H1 (cell line): ENCODE results near the gene MAMSTR. TPM values are rescaled to one million over a fixed set of nuclear protein-coding genes. Genes with fewer than 3 reads are reported as not detected.

Experiments
- ATF2 ChIP-seq: IDR thresholded peaks from 2 replicates; pipeline ENCODE4 v1.6.1; 2012; ENCODE audit warnings: low read length, inconsistent platforms
- ATF3 ChIP-seq: IDR thresholded peaks from 2 replicates; pipeline ENCODE4 v1.6.1; 2011; ENCODE audit warnings: low read depth, mild to moderate bottlenecking, low read length; ENCODE audit not compliant: insufficient read depth
- CHD2 ChIP-seq: IDR thresholded peaks from 2 replicates; pipeline ENCODE4 v1.6.1; 2012; ENCODE audit warnings: low read length, improper control_type of control experiment
- CTBP2 ChIP-seq: IDR thresholded peaks from 2 replicates; pipeline ENCODE4 v1.7.0; 2011; ENCODE audit warnings: borderline replicate concordance, mild to moderate bottlenecking, moderate library complexity, mixed read lengths, low read length; ENCODE audit not compliant: insufficient read depth, insufficient read length
- CTCF ChIP-seq, 3 experiments: IDR thresholded peaks; 1 replicate in 2 of 3; 2 replicates in 1 of 3; pipeline versions ENCODE4 v1.5.1 to v1.6.1; 2011; ENCODE audit warnings: low read length in 3 of 3, mild to moderate bottlenecking in 3 of 3, inconsistent platforms in 2 of 3, low read depth in 1 of 3, moderate library complexity in 1 of 3; ENCODE audit not compliant: insufficient read depth in 1 of 3; ENCODE audit errors: control extremely low read depth in 1 of 3
- E2F6 ChIP-seq: IDR thresholded peaks from 2 replicates; pipeline ENCODE4 v1.6.1; 2012; ENCODE audit warnings: inconsistent platforms
- EZH2 ChIP-seq: fragments of 200-600 bp; sonication (generic); IDR thresholded peaks from 2 replicates; pipeline ENCODE4 v1.7.1; 2012; ENCODE audit warnings: low read depth, mild to moderate bottlenecking, moderate library complexity, low read length, inconsistent platforms; ENCODE audit not compliant: severe bottlenecking
- FOSL1 ChIP-seq: IDR thresholded peaks from 2 replicates; pipeline ENCODE4 v1.6.1; 2011; ENCODE audit warnings: mild to moderate bottlenecking, low read depth, low read length, moderate library complexity; ENCODE audit not compliant: insufficient read depth
- HDAC6 ChIP-seq: IDR thresholded peaks from one replicate; pipeline ENCODE4 v1.7.1; 2012; ENCODE audit warnings: low read depth, mild to moderate bottlenecking, inconsistent platforms, low read length, moderate library complexity
- PHF8 ChIP-seq: fragments of 200-600 bp; sonication (generic); conservative IDR thresholded peaks from 2 replicates; pipeline ENCODE4 v1.7.1; 2012; ENCODE audit warnings: low read depth, mild to moderate bottlenecking, inconsistent platforms, low read length, moderate library complexity
- POU5F1 ChIP-seq: IDR thresholded peaks from 2 replicates; pipeline ENCODE4 v1.6.1; 2011; ENCODE audit warnings: low read depth, mild to moderate bottlenecking, low read length, moderate library complexity
- SIN3A ChIP-seq, 2 experiments: IDR thresholded peaks in 1 of 2; conservative IDR thresholded peaks in 1 of 2; 2 replicates each; pipeline ENCODE4 v1.6.1; 2011 to 2012; ENCODE audit warnings: low read length in 2 of 2, improper control_type of control experiment in 1 of 2, low read depth in 1 of 2, mild to moderate bottlenecking in 1 of 2
- SP1 ChIP-seq: IDR thresholded peaks from 2 replicates; pipeline ENCODE4 v1.6.1; 2011; ENCODE audit warnings: low read depth, low read length
- SP2 ChIP-seq: IDR thresholded peaks from 2 replicates; pipeline ENCODE4 v1.6.1; 2012; ENCODE audit warnings: mild to moderate bottlenecking, low read length, inconsistent platforms
- TAF1 ChIP-seq: IDR thresholded peaks from 2 replicates; pipeline ENCODE4 v1.6.1; 2011; ENCODE audit warnings: mild to moderate bottlenecking, low read depth, low read length
- USF2 ChIP-seq: IDR thresholded peaks from 2 replicates; pipeline ENCODE4 v1.6.1; 2011; ENCODE audit warnings: low read length, improper control_type of control experiment
- polyA plus RNA-seq, 7 experiments: library from polyadenylated mRNA; depleted of rRNA in 3 of 7; stranded (reverse) in 5 of 7; unstranded in 2 of 7; fragments of >200 nt in 5 of 7; fragments of 200-250 nt in 2 of 7; gene quantifications; 1 replicate in 5 of 7; 2 replicates in 1 of 7; 4 replicates in 1 of 7; pipeline versions ENCODE4 v1.2.1 to v1.2.3, GENCODE V29; 2011 to 2013; ENCODE audit warnings: missing spikeins in 2 of 7, mixed read lengths in 2 of 7
- total RNA-seq: library from RNA; stranded (reverse); fragmentation: NEBNext Ultra II Directional; extraction: Animal tissue kit (Norgen Biotek cat#: 25700); gene quantifications from 2 replicates; pipeline ENCODE4 v1.2.1, GENCODE V29; 2021

MAMSTR gene
- total and polyA plus RNA-seq, 2 of the 8 experiments (the other 6 are each of a cell fraction or from before 2014, with no cell fraction given): 2.0 to 2.3 TPM

- TF ChIP-seq FOSL1: no peak
- TF ChIP-seq ATF3: 0 out of 2 replicates have a peak, but pooled peaks have one; percentile 66
- TF ChIP-seq SP2: peak; percentile 24; the same call in 1 of the 2 replicates
- no peak for TF ChIP-seq EZH2
- peak; percentile 81 for TF ChIP-seq CHD2
- TF ChIP-seq E2F6: no peak
- TF ChIP-seq CTCF (IDR thresholded peaks at IDR 0.05; ENCODE audit: control extremely low read depth in 1 of 3, insufficient read depth in 1 of 3, low read depth in 1 of 3, low read length in 3 of 3): no peak
- peak; percentile 93 for TF ChIP-seq SP1
- TF ChIP-seq CTBP2: no peak
- TF ChIP-seq ATF2: peak; percentile 27; the same call in 1 of the 2 replicates
- TF ChIP-seq PHF8: peak; percentile 68
- TF ChIP-seq POU5F1: no peak
- TF ChIP-seq HDAC6: no peak
- TF ChIP-seq TAF1: 0 out of 2 replicates have a peak, but pooled peaks have one; percentile 24
- TF ChIP-seq SIN3A (conservative IDR thresholded peaks at IDR 0.05 in 1 of 2, IDR thresholded peaks at IDR 0.05 in 1 of 2; ENCODE audit: low read depth in 1 of 2, low read length in 2 of 2): peak; percentile 69 to 70; a peak in 2 of 4 replicates
- TF ChIP-seq USF2: peak; percentile 10; the same call in 1 of the 2 replicates
Observed at GRCh38 chr19:48720613-48721296, 1.2 kb upstream of the MAMSTR start (continued).
